Adrenal gland (tissue), 12 donors: Measurements from ENCODE around the gene LRRC8C. TPM values are rescaled to one million over a fixed set of nuclear protein-coding genes. Genes with fewer than 3 reads are reported as not detected.
"Not testable (repeated sequence)": the region's sequence is repeated elsewhere in the genome, so short reads cannot be mapped to it uniquely, and the experiment has no call there.

Experiments used
- DNase-seq, 7 donors: peaks; one replicate each; pipeline ENCODE4 v3.0.0-alpha.2; 2019 to 2020
- H3K27ac ChIP-seq, 5 donors: fragments of 200-600 bp; sonication (generic) in 4 of 5; 1 replicate in 3 of 5; 2 replicates in 2 of 5; pipeline versions ENCODE4 v1.5.1 to v1.8.0; 2016 to 2020; ENCODE audit warnings: mild to moderate bottlenecking in 1 of 5
- H3K27me3 ChIP-seq: fragments of 200-600 bp; 2 replicates; pipeline ENCODE4 v1.8.0; 2021
- H3K36me3 ChIP-seq, 2 donors: fragments of 200-600 bp; replicated peaks in 1 of 2; 1 replicate in 1 of 2; 2 replicates in 1 of 2; pipeline versions ENCODE4 v1.5.1 to v1.8.0; 2018 to 2022
- H3K4me1 ChIP-seq, 2 donors: fragments of 200-600 bp; replicated peaks in 1 of 2; 1 replicate in 1 of 2; 2 replicates in 1 of 2; pipeline versions ENCODE4 v1.5.1 to v1.8.0; 2018 to 2021
- H3K4me3 ChIP-seq, 4 donors: fragments of 200-600 bp; sonication (generic) in 3 of 4; one replicate each; pipeline ENCODE4 v1.5.1; 2016 to 2018
- H3K9me3 ChIP-seq, 3 donors: fragments of 200-600 bp; sonication (generic) in 1 of 3; replicated peaks in 1 of 3; 1 replicate in 2 of 3; 2 replicates in 1 of 3; pipeline versions ENCODE4 v1.5.1 to v1.8.0; 2016 to 2021
- CTCF ChIP-seq, 6 experiments: fragments of 450-650 bp in 4 of 6; fragments of 200-600 bp in 2 of 6; sonication (generic) in 1 of 6; IDR thresholded peaks; 1 replicate in 5 of 6; 2 replicates in 1 of 6; pipeline versions ENCODE4 v1.5.1 to v1.8.0; 2016 to 2021; ENCODE audit warnings: antibody characterized with exemption in 6 of 6, mild to moderate bottlenecking in 2 of 6, moderate library complexity in 1 of 6
- POLR2A ChIP-seq, 2 donors: fragments of 450-650 bp; IDR thresholded peaks; one replicate each; pipeline ENCODE4 v1.6.1; 2017; ENCODE audit warnings: antibody characterized with exemption in 2 of 2, mild to moderate bottlenecking in 2 of 2, moderate library complexity in 1 of 2
- WGBS, 4 donors: extraction: QIAGEN DNeasy Blood & Tissue Kit in 2 of 4; methylation state at CpG; one replicate each; pipeline versions ENCODE4 v1.1.5 to v1.1.7; 2013 to 2017; 5-methylcytosine and 5-hydroxymethylcytosine counted together
- intact Hi-C, 2 donors: fragments of 100-400 bp; cut with DNase I; formaldehyde crosslinking; loops; one replicate each; pipeline versions ENCODE4 v1.14.1 to v1.15.0; 2022 to 2023
- polyA plus RNA-seq, 3 donors: library from polyadenylated mRNA; stranded (reverse); fragments of 200-250 nt in 2 of 3; fragments of 350-450 nt in 1 of 3; fragmentation: Illumina TruSeq in 1 of 3; extraction: RNeasy Lipid Tissue Mini Kit (QIAGEN cat#74804) in 1 of 3; gene quantifications; one replicate each; pipeline ENCODE4 v1.2.3, GENCODE V29; 2013 to 2014
- total RNA-seq, 9 donors: library from RNA; depleted of rRNA in 4 of 9; stranded (reverse); fragments of >200 nt in 4 of 9; fragments of 120-200 nt in 1 of 9; fragmentation: NEBNext Ultra II Directional in 1 of 9; extraction: Animal tissue kit (Norgen Biotek cat#: 25700) in 1 of 9; gene quantifications; one replicate each; pipeline versions ENCODE4 v1.1.0 to v1.2.4, GENCODE V29; 2013 to 2023
- donor health status: healthy with polysubstance abuse.
- donor health status: Bipolar disorder and iron deficiency.
- donor health status: DM: yes; HTN: yes; CAD: no.
- donor health status: DM: no; HTN: no; CAD: no.
- donor health status: DM: no; HTN: no; CAD: no.
- donor health status: DM: yes; HTN: yes; CAD: no.

LRRC8C gene
- total and polyA plus RNA-seq, 12 donors = 6.5 to 33.6 (median 11.9) TPM

GRCh38 chr1:89627596-89627962 is 5.3 kb upstream of the LRRC8C start:
- no peaks in the 10 kb centered on the region for H3K9me3 ChIP-seq
- H3K4me1 ChIP-seq = peaks cover 18 to 33% of the 10 kb centered on the region in 2 donors
- H3K4me3 ChIP-seq = no peak overlapping the region
- no peak for DNase-seq
- H3K27me3 ChIP-seq = no peaks in the 10 kb centered on the region
- intact Hi-C loops = no loop called here
- H3K36me3 ChIP-seq = no peaks in the 10 kb centered on the region
- TF ChIP-seq POLR2A (IDR thresholded peaks at IDR 0.05) (no peak), CTCF (IDR thresholded peaks at IDR 0.05) (no peak)
- H3K27ac ChIP-seq = no peak overlapping the region

- Histone ChIP-seq H3K36me3 (no peaks in the 10 kb centered on the region), H3K27me3 (no peaks in the 10 kb centered on the region), H3K9me3 (no peaks in the 10 kb centered on the region), H3K4me3 (no peak overlapping the region), H3K27ac (no peak overlapping the region), H3K4me1 (peaks cover 13 to 24% of the 10 kb centered on the region in 2 donors)
- intact Hi-C loops = no loop called here
- DNase-seq = no peak
- no peak for TF ChIP-seq POLR2A (IDR thresholded peaks at IDR 0.05)
- TF ChIP-seq CTCF (IDR thresholded peaks at IDR 0.05) = no peak
- 76 to 88% (median 84%) methylated on average over 2 of the region's 2 CpGs for WGBS, 4 donors
These were observed 3.8 kb upstream of the LRRC8C start for GRCh38 chr1:89629146-89629545.

- H3K9me3 ChIP-seq, H3K27me3 ChIP-seq, H3K4me3 ChIP-seq, H3K36me3 ChIP-seq, intact Hi-C loops, DNase-seq, H3K27ac ChIP-seq: not testable (repeated sequence)
- 92 to 97% (median 94%) methylated on average over 2 of the region's 2 CpGs for WGBS, 4 donors
- peaks cover 8 to 23% of the 10 kb centered on the region in 2 donors for H3K4me1 ChIP-seq
These were observed 3.3 kb upstream of the LRRC8C start for GRCh38 chr1:89629600-89629999.

- no peak for DNase-seq
- no peaks in the 10 kb centered on the region for H3K9me3 ChIP-seq
- WGBS, 4 donors = 93 to 99% (median 97%) methylated on average over 3 of the region's 3 CpGs
- no peak overlapping the region for H3K4me3 ChIP-seq
- H3K27me3 ChIP-seq = no peaks in the 10 kb centered on the region
- intact Hi-C loops = loop anchor here (5.0 to 10.0 kb wide), 2 partner anchors 65 to 132 kb away; no protein-coding TSS in a partner anchor
- H3K4me1 ChIP-seq = peaks cover 5 to 23% of the 10 kb centered on the region in 2 donors
- TF ChIP-seq CTCF (IDR thresholded peaks at IDR 0.05) (no peak), POLR2A (IDR thresholded peaks at IDR 0.05) (no peak)
- no peak overlapping the region for H3K27ac ChIP-seq
- H3K36me3 ChIP-seq = no peaks in the 10 kb centered on the region
These were observed 2.9 kb upstream of the LRRC8C start for GRCh38 chr1:89630048-89630447.
